Panc1 (cell line): Measurements from ENCODE around the gene FOXK1. TPM values are rescaled to one million over a fixed set of nuclear protein-coding genes. Genes with fewer than 3 reads are reported as not detected.

Experiments used
- ATAC-seq: fragments of 200-7000 bp; cut with Tn5 transposase; 2 replicates; pipeline ENCODE4 v1.9.1; 2020; ENCODE audit warnings: mild to moderate bottlenecking, moderate library complexity
- BruUV-seq: library from RNA; stranded (reverse); fragments of 400-500 nt; replicated peaks from 2 replicates; lab custom pipeline; 2021; lab: Mats Ljungman, UMichigan
- CTCF ChIA-PET: fragments of 300-600 bp; sonication (Branson Sonifier 250); formaldehyde crosslinking; loops from one replicate; lab custom pipeline; 2022; ENCODE audit warnings: antibody characterized with exemption; lab: Charles Lee
- POLR2A ChIA-PET: fragments of 300-600 bp; sonication (Branson Sonifier 250); formaldehyde crosslinking; loops from one replicate; lab custom pipeline; 2022; ENCODE audit warnings: antibody characterized with exemption; lab: Charles Lee
- DNase-seq: peaks from one replicate; pipeline ENCODE4 v3.0.0-alpha.2; 2010; ENCODE audit warnings: low read depth, low spot score
- H3K27ac ChIP-seq: 2 replicates; pipeline ENCODE4 v1.5.1; 2011; ENCODE audit warnings: mild to moderate bottlenecking, low read length, inconsistent platforms
- H3K27me3 ChIP-seq: fragments of 200-500 bp; sonication (Bioruptor generic); 2 replicates; pipeline ENCODE4 v1.6.0; 2014; ENCODE audit warnings: low read length, inconsistent platforms; ENCODE audit not compliant: control insufficient read depth, insufficient read depth
- H3K36me3 ChIP-seq: fragments of 200-500 bp; sonication (Bioruptor generic); 2 replicates; pipeline ENCODE4 v1.5.1; 2014; ENCODE audit warnings: inconsistent platforms, mild to moderate bottlenecking, low read length, moderate library complexity; ENCODE audit not compliant: control insufficient read depth, insufficient read depth
- H3K4me1 ChIP-seq: 2 replicates; pipeline ENCODE4 v1.5.1; 2011; ENCODE audit warnings: inconsistent platforms, mild to moderate bottlenecking, low read length, moderate library complexity; ENCODE audit not compliant: control insufficient read depth, insufficient read depth
- H3K4me3 ChIP-seq, 2 experiments: 2 replicates each; pipeline ENCODE4 v1.5.1; 2011 to 2012; ENCODE audit warnings: low read depth in 2 of 2, low read length in 2 of 2, mild to moderate bottlenecking in 2 of 2, inconsistent platforms in 1 of 2, moderate library complexity in 1 of 2
- H3K9me3 ChIP-seq: fragments of 200-500 bp; sonication (Bioruptor generic); 2 replicates; pipeline ENCODE4 v1.5.1; 2014; ENCODE audit warnings: low read depth, mild to moderate bottlenecking, inconsistent platforms, low read length, moderate library complexity; ENCODE audit not compliant: control insufficient read depth, insufficient read depth
- CTCF ChIP-seq: fragments of 450-650 bp; IDR thresholded peaks from 2 replicates; pipeline ENCODE4 v1.5.1; 2017; ENCODE audit warnings: mild to moderate bottlenecking
- POLR2AphosphoS5 ChIP-seq: IDR thresholded peaks from 2 replicates; pipeline ENCODE4 v1.6.1; 2012; ENCODE audit warnings: mild to moderate bottlenecking, low read depth, low read length, moderate library complexity
- REST ChIP-seq, 2 experiments: IDR thresholded peaks; 2 replicates each; pipeline ENCODE4 v1.6.1; 2011 to 2012; ENCODE audit warnings: low read depth in 2 of 2, control low read depth in 1 of 2, low read length in 1 of 2, mild to moderate bottlenecking in 1 of 2, moderate library complexity in 1 of 2; ENCODE audit not compliant: insufficient read depth in 1 of 2
- SIN3A ChIP-seq: IDR thresholded peaks from 2 replicates; pipeline ENCODE4 v1.6.1; 2012; ENCODE audit warnings: low read depth, mild to moderate bottlenecking, low read length, moderate library complexity, borderline replicate concordance; ENCODE audit not compliant: insufficient read depth
- TCF7L2 ChIP-seq: IDR thresholded peaks from 2 replicates; pipeline ENCODE4 v1.6.1; 2011; ENCODE audit warnings: mild to moderate bottlenecking, low read depth, low read length, inconsistent platforms
- in situ Hi-C: cut with HindIII; loops from 2 replicates; pipeline ENCODE4 v1.10.0; 2016; ENCODE audit warnings: low sequenced_read_pairs, low pct_unique_long_range_greater_than_20kb
- intact Hi-C: fragments of 100-400 bp; cut with micrococcal nuclease; formaldehyde crosslinking; loops from one replicate; pipeline ENCODE4 v1.10.0; 2022; ENCODE audit not compliant: unreplicated experiment
- total RNA-seq: library from RNA; stranded (reverse); gene quantifications from one replicate; pipeline ENCODE4 v1.2.1, GENCODE V29; 2021; ENCODE audit not compliant: unreplicated experiment

Gene FOXK1
- total RNA-seq, 1 experiment from 2014 or later: 72.7 TPM

- CTCF ChIA-PET: interaction anchor here (0.5 to 2.2 kb wide), 6 partner anchors 9 to 45 kb away, joined by 3 to 6 read pairs (median 4); partner anchors contain the start of gene FOXK1
- H3K27ac ChIP-seq: peak overlapping the region; percentile 81
- intact Hi-C loops: loop anchor here (2.0 kb wide), 1 partner anchor 42 kb away; the partner anchor contains the start of gene FOXK1
- no TSS peak for BruUV-seq
- DNase-seq (no peak), ATAC-seq (peak; percentile 72)
- peak overlapping the region; percentile 63 to 90 for H3K4me3 ChIP-seq
- H3K27me3 ChIP-seq: no peaks in the 10 kb centered on the region
- peaks cover 15% of the 10 kb centered on the region for H3K4me1 ChIP-seq
- no peaks in the 10 kb centered on the region for H3K9me3 ChIP-seq
- POLR2A ChIA-PET: interaction anchor here (0.5 to 1.2 kb wide), 4 partner anchors 40 to 134 kb away, joined by 3 to 4 read pairs (median 3); partner anchors contain the start of gene AP5Z1
- TF ChIP-seq TCF7L2 (no peak), REST (IDR thresholded peaks at IDR 0.05; ENCODE audit: insufficient read depth in 1 of 2, low read depth in 2 of 2, low read length in 1 of 2) (0 out of 4 replicates have a peak, but pooled peaks of 1 of the 2 experiments have one; percentile 7)
- H3K36me3 ChIP-seq: no peaks in the 10 kb centered on the region
- in situ Hi-C loops: no loop called here
Measured at GRCh38 chr7:4641091-4641666, 40.9 kb upstream of the FOXK1 start.

- Histone ChIP-seq H3K4me3 (peak overlapping the region; percentile 63 to 90), H3K36me3 (no peaks in the 10 kb centered on the region), H3K9me3 (no peaks in the 10 kb centered on the region), H3K27ac (peak overlapping the region; percentile 88), H3K27me3 (no peaks in the 10 kb centered on the region), H3K4me1 (peaks cover 15% of the 10 kb centered on the region)
- no TSS peak for BruUV-seq
- in situ Hi-C loops (no loop called here), intact Hi-C loops (loop anchor here (2.0 kb wide), 1 partner anchor 41 kb away; the partner anchor contains the start of gene FOXK1)
- TF ChIP-seq REST (IDR thresholded peaks at IDR 0.05; ENCODE audit: insufficient read depth in 1 of 2, low read depth in 2 of 2, low read length in 1 of 2) (peak in 1 of 2 experiments; percentile 64; a peak in 2 of 4 replicates), TCF7L2 (peak; percentile 75), CTCF (peak; percentile 90; the same call in 1 of the 2 replicates), SIN3A (peak; percentile 99), POLR2AphosphoS5 (peak; percentile 96)
- peak; percentile 80 for DNase-seq
- CTCF ChIA-PET: interaction anchor here (0.5 to 2.2 kb wide), 8 partner anchors 8 to 155 kb away, joined by 3 to 6 read pairs (median 4); partner anchors contain the start of gene FOXK1
- POLR2A ChIA-PET: interaction anchor here (0.5 to 1.2 kb wide), 4 partner anchors 41 to 133 kb away, joined by 3 to 10 read pairs (median 4); partner anchors contain the start of gene AP5Z1
- ATAC-seq: peak; percentile 96
Measured at GRCh38 chr7:4641667-4642467, 40.2 kb upstream of the FOXK1 start.
